Stimulated activated CD8-positive, alpha-beta memory T cell treated with anti-CD3 and anti-CD28 coated beads, Interleukin-2, amount 100 ng/mL, for 48 hours (primary cell): ENCODE data around the gene CYP39A1.
A peak's percentile ranks its signal among the peaks of the same experiment; 100 is the strongest.

Experiments
- DNase-seq, 2 donors: peaks; one replicate each; pipeline ENCODE4 v3.0.0-alpha.2; 2020; ENCODE audit warnings: low read depth in 2 of 2

CYP39A1 gene

GRCh38 chr6:46652603-46653438, at the start of gene CYP39A1, which contains the start of gene SLC25A27:
Gene CYP39A1, minus strand, starts transcription at chr6:46652818. Its CDS starts 236 bp downstream, at chr6:46652582.
Gene SLC25A27, plus strand, starts transcription at chr6:46652975. Its CDS starts 218 bp downstream, at chr6:46653193.
- DNase-seq: peak; percentile 77

DNA sequence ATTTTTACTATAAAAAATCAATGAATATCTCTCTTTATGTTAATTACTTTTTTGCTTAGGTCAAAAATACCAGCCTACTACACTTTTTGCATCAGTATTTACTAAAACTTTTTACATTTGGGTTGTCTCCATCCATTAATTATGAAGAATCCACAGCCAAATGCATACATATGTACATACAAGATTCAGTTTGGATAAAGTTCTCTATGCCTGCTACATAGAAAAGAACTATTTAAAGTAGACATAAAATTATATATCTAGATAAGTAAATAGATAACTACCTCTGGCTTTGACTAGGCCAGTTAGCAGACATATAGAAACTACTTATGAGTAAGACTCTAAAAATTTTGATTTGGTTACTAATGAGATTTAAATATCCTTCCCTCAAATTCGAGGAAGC, 47.4 kb upstream of the CYP39A1 start:
- DNase-seq: no peak

- no peak for DNase-seq
Measured at GRCh38 chr6:46690911-46691451, 38.4 kb upstream of the CYP39A1 start.

DNA sequence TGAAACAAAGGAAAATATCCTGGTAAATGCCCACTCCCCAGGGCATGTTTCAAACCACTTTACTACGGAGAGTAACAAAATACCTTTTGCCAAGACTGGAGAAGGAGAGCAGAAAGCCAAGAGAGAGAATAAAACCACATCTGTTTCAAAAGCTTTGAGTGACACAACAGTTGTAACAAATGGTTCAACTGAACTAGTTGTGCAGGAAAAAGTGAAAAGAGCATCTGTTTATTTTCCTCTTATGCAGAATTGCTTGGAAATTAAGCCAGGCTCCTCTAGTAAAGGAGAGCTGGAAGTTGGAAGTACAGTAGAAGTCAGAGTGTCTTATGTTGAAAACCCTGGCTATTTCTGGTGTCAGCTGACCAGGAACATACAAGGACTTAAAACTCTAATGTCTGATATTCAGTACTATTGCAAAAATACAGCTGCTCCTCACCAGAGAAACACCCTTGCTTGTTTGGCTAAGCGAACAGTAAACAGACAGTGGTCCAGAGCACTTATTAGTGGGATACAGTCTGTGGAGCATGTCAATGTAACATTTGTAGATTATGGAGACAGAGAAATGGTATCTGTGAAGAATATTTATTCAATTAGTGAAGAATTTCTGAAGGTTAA, 37.6 kb upstream of the CYP39A1 start:
- no peak for DNase-seq

DNA sequence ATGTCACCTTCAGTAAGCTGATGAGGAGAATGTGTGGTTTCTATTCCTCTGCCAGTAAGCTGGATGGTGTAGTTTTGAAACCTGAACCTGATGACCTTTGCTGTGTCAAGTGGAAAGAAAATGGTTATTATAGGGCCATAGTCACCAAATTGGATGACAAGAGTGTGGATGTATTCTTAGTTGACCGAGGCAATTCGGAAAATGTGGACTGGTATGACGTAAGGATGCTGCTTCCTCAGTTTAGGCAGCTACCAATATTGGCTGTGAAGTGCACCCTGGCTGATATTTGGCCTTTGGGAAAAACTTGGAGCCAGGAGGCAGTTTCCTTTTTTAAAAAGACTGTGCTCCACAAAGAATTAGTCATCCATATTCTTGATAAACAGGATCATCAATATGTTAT, 37.0 kb upstream of the CYP39A1 start:
- no peak for DNase-seq

DNA sequence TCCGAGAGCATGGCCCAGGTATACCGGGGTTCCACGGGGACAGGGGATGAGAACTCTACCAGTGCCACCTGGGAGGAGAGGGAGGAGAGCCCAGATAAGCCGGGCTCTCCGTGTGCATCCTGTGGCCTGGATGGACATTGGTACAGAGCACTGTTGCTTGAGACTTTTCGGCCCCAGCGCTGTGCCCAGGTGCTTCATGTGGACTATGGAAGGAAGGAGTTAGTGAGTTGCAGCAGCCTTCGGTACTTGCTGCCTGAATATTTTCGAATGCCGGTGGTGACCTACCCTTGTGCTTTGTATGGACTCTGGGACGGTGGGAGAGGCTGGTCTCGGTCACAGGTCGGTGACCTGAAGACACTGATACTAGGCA, 36.3 kb upstream of the CYP39A1 start:
- no peak for DNase-seq

DNA sequence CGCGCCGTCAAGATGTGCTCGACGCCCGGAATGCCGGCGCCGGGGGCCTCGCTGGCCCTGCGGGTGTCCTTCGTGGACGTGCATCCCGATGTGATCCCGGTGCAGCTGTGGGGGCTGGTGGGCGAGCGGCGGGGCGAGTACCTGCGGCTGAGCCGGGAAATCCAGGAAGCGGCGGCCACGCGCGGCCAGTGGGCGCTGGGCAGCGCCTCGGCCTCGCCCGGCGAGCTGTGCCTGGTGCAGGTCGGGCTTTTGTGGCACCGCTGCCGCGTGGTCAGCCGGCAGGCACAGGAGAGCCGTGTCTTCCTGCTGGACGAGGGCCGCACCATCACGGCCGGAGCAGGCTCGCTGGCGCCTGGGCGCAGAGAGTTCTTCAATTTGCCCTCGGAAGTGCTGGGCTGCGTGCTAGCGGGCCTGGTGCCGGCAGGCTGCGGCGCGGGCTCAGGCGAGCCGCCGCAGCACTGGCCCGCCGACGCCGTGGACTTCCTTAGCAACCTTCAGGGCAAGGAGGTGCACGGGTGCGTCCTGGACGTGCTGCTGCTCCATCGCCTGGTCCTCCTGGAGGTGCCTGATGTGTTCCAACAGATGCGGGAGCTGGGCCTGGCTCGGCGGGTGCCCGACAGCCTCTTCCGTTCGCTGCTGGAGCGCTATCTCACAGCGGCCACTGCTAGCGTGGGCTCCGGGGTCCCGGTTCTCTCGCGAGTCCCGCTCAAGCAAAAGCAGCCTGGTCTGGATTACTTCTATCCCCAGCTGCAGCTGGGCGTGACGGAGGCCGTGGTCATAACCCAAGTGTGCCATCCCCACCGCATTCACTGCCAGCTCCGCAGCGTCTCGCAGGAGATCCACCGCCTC, 35.7 kb upstream of the CYP39A1 start:
- no peak for DNase-seq

- no peak for DNase-seq
Measured at GRCh38 chr6:46687619-46688097, 35.0 kb upstream of the CYP39A1 start, which contains the start of gene TDRD6. Gene TDRD6, plus strand, starts transcription at chr6:46687885. Its CDS starts 244 bp downstream, at chr6:46688129.

- DNase-seq: no peak
Measured at GRCh38 chr6:46684771-46685170, 32.2 kb upstream of the CYP39A1 start.

GRCh38 chr6:46677314-46677654, 24.7 kb upstream of the CYP39A1 start:
- no peak for DNase-seq

DNA sequence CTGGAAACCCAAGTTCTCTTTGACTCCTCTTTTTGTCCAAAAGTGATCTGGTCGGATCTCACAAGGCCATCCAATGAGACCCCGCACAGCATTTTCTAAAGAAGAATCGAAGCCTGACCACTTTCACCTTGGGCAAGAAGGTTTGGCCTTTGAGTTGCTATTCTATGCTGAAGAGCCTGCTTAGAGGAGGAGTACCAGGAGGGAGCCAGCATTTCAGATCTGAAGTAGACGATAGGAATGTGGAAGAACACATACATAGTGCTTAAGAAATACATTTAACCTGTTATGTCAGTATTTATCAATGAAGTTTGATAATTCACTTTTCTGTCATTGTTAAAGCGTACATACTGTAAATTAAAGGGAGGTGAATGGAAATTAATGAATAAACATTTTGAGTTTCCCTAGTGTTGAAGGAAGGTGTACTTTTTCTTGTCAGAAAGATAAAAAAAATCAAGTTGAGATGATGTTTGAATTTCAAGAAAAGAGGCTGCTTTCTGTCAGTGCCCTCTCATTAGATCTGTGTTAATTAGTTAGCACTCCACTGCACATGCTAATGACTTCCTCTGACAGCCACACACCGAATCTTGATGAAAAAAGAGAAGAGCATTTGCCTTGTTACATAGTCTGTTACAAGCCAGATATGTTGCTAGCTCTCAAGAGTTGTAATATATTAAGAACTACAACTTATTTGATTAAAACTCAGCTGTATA, 24.1 kb upstream of the CYP39A1 start:
- no peak for DNase-seq

DNA sequence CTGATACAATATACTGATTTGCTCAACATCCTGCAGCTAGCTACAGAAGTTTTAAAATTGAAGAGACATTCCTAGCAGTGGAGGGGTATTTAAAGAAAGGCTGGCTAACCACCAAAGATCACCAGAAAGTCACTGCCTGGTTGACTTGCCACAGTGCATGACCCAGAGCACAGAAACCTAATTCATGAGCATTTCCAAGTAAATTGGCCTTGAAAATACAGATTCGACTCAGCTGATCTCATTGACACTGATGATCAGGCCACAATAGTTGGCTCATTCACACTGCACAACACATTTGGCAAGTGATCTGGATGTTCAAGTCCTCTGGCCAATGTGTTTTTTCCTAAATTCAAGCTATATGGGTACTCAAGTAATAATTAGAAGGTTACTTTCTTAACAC, 21.8 kb upstream of the CYP39A1 start:
- no peak for DNase-seq

GRCh38 chr6:46667377-46667776, 14.8 kb upstream of the CYP39A1 start:
- no peak for DNase-seq

- no peak for DNase-seq
Measured at GRCh38 chr6:46661483-46661882, 8.9 kb upstream of the CYP39A1 start.

DNA sequence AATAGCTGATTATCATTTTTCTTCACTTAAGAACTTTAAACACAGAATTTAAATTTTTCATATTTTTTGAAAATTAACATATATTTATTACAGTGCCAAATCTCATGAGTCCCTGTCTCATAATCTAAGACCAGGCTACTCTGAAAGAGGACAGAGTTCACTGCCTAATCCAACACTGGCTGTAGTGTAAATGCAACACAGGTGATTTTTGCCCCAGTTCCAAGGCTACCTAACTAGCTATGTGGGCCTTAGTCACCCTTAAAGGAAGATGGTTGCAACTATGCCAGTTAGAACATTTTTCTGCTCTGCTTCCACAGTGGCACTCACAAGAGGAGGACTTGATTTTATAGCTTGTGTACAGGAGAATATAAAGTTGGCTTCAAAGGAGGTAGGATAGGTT, 5.0 kb upstream of the CYP39A1 start:
- DNase-seq: no peak

GRCh38 chr6:46655803-46656202, 3.2 kb upstream of the CYP39A1 start:
- DNase-seq: no peak

- DNase-seq: no peak
Measured at GRCh38 chr6:46653439-46654195, 999 bp upstream of the CYP39A1 start.

DNA sequence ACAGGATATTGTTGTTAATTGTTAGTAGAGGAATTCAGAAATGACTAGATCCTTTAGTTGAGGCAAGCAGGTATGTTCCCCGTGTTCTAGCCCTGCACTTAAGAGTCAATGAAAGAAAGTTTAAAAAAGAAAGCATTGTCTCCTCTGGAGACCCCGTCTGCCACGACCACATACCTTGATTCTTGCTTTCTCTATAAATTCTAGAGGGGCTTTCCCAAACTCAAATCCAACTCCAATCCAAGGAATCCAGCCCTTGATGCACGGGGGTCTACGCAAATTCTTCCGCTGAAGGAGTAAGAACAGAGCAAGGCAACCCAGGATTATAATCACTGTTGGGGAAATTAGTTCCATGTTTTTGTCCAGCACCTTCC, 401 bp downstream of the CYP39A1 start:
- DNase-seq: no peak

GRCh38 chr6:46651816-46652215, 802 bp downstream of the CYP39A1 start:
- no peak for DNase-seq

GRCh38 chr6:46651006-46651405, 1.6 kb downstream of the CYP39A1 start:
- no peak for DNase-seq
